Measurements from ENCODE around the gene NUBP2.

NUBP2 gene

GRCh38 chr16:1823821-1824220 is 41.1 kb downstream of the NUBP2 start:
- in situ Hi-C loops (cut with MboI; ENCODE audit: low sequenced_read_pairs) = no loop called here

- in situ Hi-C loops (cut with MboI; ENCODE audit: low sequenced_read_pairs) = no loop called here
Measured at GRCh38 chr16:1825381-1825863, 42.7 kb downstream of the NUBP2 start.

GRCh38 chr16:1825864-1826690 is 43.3 kb downstream of the NUBP2 start:
- in situ Hi-C loops (cut with MboI; ENCODE audit: low sequenced_read_pairs) = no loop called here

GRCh38 chr16:1826691-1827573 is 44.2 kb downstream of the NUBP2 start, which contains the start of the genes FAHD1 and HAGH:
TSS of gene FAHD1 (plus strand) at chr16:1827206. CDS start at chr16:1827239, 33 bp downstream.
TSS of gene HAGH (minus strand) at chr16:1826825. CDS start at chr16:1826787, 38 bp downstream.
- in situ Hi-C loops (cut with MboI; ENCODE audit: low sequenced_read_pairs) = no loop called here

- in situ Hi-C loops (cut with MboI; ENCODE audit: low sequenced_read_pairs) = no loop called here
Measured at GRCh38 chr16:1828645-1829410, 46.1 kb downstream of the NUBP2 start.

GRCh38 chr16:1830213-1830612 is 47.5 kb downstream of the NUBP2 start:
- in situ Hi-C loops (cut with MboI; ENCODE audit: low sequenced_read_pairs) = no loop called here

GRCh38 chr16:1831186-1832075 is 48.7 kb downstream of the NUBP2 start:
- in situ Hi-C loops (cut with MboI; ENCODE audit: low sequenced_read_pairs) = no loop called here

GRCh38 chr16:1832838-1833454 is 50.2 kb downstream of the NUBP2 start:
- in situ Hi-C loops (cut with MboI; ENCODE audit: low sequenced_read_pairs) = no loop called here

- in situ Hi-C loops (cut with MboI; ENCODE audit: low sequenced_read_pairs) = no loop called here
Measured at GRCh38 chr16:1834096-1834495, 51.3 kb downstream of the NUBP2 start.

Measured in hTERT RPE-1 (cell line).